ENCODE results near the gene SCAMP1.

SCAMP1 gene

DNA sequence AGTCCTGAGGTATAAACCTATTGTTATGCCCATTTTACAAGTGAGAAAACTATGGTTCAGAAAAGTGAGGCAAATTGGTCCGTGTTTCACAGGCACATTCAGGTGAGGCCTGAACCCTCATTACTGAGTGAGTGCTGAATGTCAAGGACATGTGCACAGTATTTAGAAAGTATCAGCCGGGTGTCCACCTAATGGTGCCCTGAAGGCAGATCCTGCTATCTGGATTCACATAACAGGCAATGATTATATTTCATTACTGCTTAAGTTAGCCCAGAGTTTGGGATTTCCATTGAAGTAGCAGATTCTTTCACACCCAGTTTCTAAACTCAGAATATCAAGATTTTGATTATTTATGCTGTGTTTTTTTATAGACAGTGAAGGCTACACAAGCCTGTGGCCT lies 145.4 kb downstream of the SCAMP1 start:
- Histone ChIP-seq H3K79me2 (ENCODE audit: insufficient read depth, low read length) (peaks cover 30% of the 10 kb centered on the region), H3K4me1 (ENCODE audit: insufficient read depth, low read length, severe bottlenecking) (peaks cover 96% of the 10 kb centered on the region), H3K27ac (ENCODE audit: low read depth, low read length, poor library complexity, severe bottlenecking) (peak overlapping the region; percentile 63)

DNA sequence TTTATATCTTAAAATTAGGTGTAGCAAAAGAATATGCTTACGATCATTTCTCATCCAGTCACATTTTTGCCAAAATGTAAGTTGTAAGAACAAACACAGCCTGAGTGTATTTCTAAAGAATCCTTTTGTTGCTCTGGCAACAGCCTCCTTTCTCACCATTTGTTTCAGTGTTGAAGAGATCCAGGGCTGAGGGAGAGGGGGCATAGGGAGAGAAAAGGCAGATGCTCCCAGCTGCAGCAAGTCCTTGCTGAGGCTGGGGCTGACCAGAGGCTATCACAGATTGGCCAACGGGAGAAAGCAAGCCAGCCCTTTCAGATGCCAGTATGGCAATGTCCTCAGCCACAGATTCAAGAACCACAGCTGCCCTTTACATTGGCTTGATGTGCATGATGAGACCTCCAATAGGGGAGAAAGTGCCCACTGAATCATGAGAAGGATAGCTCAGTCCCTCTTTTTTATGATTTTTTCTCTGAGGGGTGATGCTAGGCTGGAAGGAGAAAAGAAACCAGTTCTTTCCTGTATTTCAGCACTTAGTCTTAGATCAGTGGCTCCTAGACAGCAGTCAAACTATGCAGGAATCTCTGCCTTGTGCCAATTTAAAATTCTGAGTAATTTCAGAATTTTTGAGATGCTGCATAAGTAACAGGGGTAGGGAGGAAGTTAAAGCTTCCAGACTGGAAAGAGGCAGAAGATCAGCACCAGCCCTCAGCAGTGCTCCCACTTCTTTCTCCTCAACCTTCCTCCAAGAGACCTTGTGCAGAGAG lies 146.0 kb downstream of the SCAMP1 start:
- Histone ChIP-seq H3K79me2 (ENCODE audit: insufficient read depth, low read length) (peaks cover 30% of the 10 kb centered on the region), H3K4me1 (ENCODE audit: insufficient read depth, low read length, severe bottlenecking) (peaks cover 96% of the 10 kb centered on the region), H2AFZ (ENCODE audit: low read length) (no peak overlapping the region), H3K9me3 (ENCODE audit: low read length) (no peaks in the 10 kb centered on the region), H3K9ac (ENCODE audit: low read length) (peak overlapping the region; percentile 8; the same call in 1 of the 2 replicates), H3F3A (ENCODE audit: insufficient read depth, low read length) (no peaks in the 10 kb centered on the region), H3K9me2 (ENCODE audit: low read depth, low read length) (no peaks in the 10 kb centered on the region), H3K36me3 (ENCODE audit: insufficient read depth, low read length) (peaks cover 3% of the 10 kb centered on the region; the same call in 1 of the 2 replicates), H4K20me1 (ENCODE audit: insufficient read depth, low read length) (no peaks in the 10 kb centered on the region), H3K27ac (ENCODE audit: low read depth, low read length, poor library complexity, severe bottlenecking) (peak overlapping the region; percentile 63), H3K27me3 (ENCODE audit: insufficient read depth, low read length) (no peaks in the 10 kb centered on the region), H3K4me3 (ENCODE audit: low read depth, low read length, poor library complexity, severe bottlenecking) (no peak overlapping the region), H3K4me2 (ENCODE audit: low read length) (peak overlapping the region; percentile 21; the same call in 1 of the 2 replicates)
- no peak for TF ChIP-seq EZH2 (IDR thresholded peaks at IDR 0.05; ENCODE audit: borderline replicate concordance, low read length)
- TF ChIP-seq, protein P1, sequence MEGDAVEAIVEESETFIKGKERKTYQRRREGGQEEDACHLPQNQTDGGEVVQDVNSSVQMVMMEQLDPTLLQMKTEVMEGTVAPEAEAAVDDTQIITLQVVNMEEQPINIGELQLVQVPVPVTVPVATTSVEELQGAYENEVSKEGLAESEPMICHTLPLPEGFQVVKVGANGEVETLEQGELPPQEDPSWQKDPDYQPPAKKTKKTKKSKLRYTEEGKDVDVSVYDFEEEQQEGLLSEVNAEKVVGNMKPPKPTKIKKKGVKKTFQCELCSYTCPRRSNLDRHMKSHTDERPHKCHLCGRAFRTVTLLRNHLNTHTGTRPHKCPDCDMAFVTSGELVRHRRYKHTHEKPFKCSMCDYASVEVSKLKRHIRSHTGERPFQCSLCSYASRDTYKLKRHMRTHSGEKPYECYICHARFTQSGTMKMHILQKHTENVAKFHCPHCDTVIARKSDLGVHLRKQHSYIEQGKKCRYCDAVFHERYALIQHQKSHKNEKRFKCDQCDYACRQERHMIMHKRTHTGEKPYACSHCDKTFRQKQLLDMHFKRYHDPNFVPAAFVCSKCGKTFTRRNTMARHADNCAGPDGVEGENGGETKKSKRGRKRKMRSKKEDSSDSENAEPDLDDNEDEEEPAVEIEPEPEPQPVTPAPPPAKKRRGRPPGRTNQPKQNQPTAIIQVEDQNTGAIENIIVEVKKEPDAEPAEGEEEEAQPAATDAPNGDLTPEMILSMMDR (IDR thresholded peaks at IDR 0.05; ENCODE audit: low read length), result no peak

More for the DNA sequence above, 145.4 kb downstream of the SCAMP1 start:
- Histone ChIP-seq H3K9ac (ENCODE audit: low read length) (peak overlapping the region; percentile 8; the same call in 1 of the 2 replicates), H3K9me3 (ENCODE audit: low read length) (no peaks in the 10 kb centered on the region), H4K20me1 (ENCODE audit: insufficient read depth, low read length) (no peaks in the 10 kb centered on the region), H3K9me2 (ENCODE audit: low read depth, low read length) (no peaks in the 10 kb centered on the region), H3K27me3 (ENCODE audit: insufficient read depth, low read length) (no peaks in the 10 kb centered on the region), H2AFZ (ENCODE audit: low read length) (no peak overlapping the region), H3K36me3 (ENCODE audit: insufficient read depth, low read length) (peaks cover 3% of the 10 kb centered on the region; the same call in 1 of the 2 replicates), H3K4me2 (ENCODE audit: low read length) (peak overlapping the region; percentile 21; the same call in 1 of the 2 replicates), H3K4me3 (ENCODE audit: low read depth, low read length, poor library complexity, severe bottlenecking) (no peak overlapping the region), H3F3A (ENCODE audit: insufficient read depth, low read length) (no peaks in the 10 kb centered on the region)
- no peak for TF ChIP-seq EZH2 (IDR thresholded peaks at IDR 0.05; ENCODE audit: borderline replicate concordance, low read length)
- TF ChIP-seq, protein P1 (IDR thresholded peaks at IDR 0.05; ENCODE audit: low read length), result no peak

DNA sequence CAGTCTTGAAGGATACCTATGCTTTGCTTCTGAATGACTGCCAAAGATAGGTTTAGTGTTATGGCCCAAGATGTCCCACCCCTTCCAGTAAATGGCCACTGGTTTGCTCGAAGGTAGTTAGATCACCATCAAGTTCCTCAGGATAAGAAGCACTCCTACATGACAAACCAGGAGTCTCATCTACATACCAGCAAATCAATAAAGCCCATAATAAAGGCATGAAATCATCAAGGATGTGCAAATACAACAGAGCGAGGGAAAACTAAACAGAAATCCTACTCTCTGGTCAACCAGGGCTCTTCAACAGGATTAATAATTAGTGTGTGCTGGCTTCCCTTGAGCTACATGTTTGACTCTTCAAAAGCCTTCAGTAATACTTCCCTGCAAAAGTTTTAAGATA lies 147.1 kb downstream of the SCAMP1 start:
- peaks cover 30% of the 10 kb centered on the region for H3K79me2 ChIP-seq (ENCODE audit: insufficient read depth, low read length)
- peak overlapping the region; percentile 67 for H3K27ac ChIP-seq (ENCODE audit: low read depth, low read length, poor library complexity, severe bottlenecking)

More for the DNA sequence above, 147.1 kb downstream of the SCAMP1 start:
- Histone ChIP-seq H3K4me1 (ENCODE audit: insufficient read depth, low read length, severe bottlenecking) (peaks cover 96% of the 10 kb centered on the region), H3K4me3 (ENCODE audit: low read depth, low read length, poor library complexity, severe bottlenecking) (peak overlapping the region; percentile 65), H4K20me1 (ENCODE audit: insufficient read depth, low read length) (no peaks in the 10 kb centered on the region), H3K36me3 (ENCODE audit: insufficient read depth, low read length) (peaks cover 3% of the 10 kb centered on the region; the same call in 1 of the 2 replicates), H3K9me3 (ENCODE audit: low read length) (no peaks in the 10 kb centered on the region), H3K9ac (ENCODE audit: low read length) (no peak overlapping the region; the same call in 1 of the 2 replicates), H3K9me2 (ENCODE audit: low read depth, low read length) (no peaks in the 10 kb centered on the region), H3K4me2 (ENCODE audit: low read length) (peak overlapping the region; percentile 74), H3K27me3 (ENCODE audit: insufficient read depth, low read length) (no peaks in the 10 kb centered on the region), H2AFZ (ENCODE audit: low read length) (no peak overlapping the region), H3F3A (ENCODE audit: insufficient read depth, low read length) (no peaks in the 10 kb centered on the region)
- TF ChIP-seq, protein P1 (IDR thresholded peaks at IDR 0.05; ENCODE audit: low read length), result no peak
- TF ChIP-seq EZH2 (IDR thresholded peaks at IDR 0.05; ENCODE audit: borderline replicate concordance, low read length), result no peak

All from OCI-LY1 (cell line).